Measurements from ENCODE around the gene PARS2. TPM values are rescaled to one million over a fixed set of nuclear protein-coding genes. Genes with fewer than 3 reads are reported as not detected.

PARS2 gene
- polyA plus RNA-seq, 1 donor (not counting 4 experiments of a cell fraction or from before 2014, with no cell fraction given): 3.0 TPM

DNA sequence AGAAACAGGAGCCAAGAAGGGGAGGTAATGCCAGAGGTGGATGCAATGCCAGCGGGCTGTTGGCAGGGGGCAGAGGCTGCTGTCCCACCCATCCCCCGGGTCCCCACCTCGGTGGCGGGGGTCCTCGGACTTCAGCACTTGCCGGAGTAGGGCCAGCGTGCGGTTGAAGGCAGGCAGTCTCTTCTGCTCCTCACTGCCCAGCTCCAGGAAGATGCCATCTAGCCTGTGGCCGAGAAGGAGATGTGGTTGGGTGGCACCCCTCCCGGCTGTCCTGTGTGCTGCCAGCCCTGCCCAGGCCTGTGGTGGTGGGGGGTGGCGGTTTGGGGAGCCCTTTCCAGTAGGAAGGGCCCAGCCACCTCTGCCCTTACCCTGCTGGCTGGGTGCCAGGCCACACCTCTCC lies 23.3 kb upstream of the PARS2 start:
- no peaks in the 10 kb centered on the region for H4K20me1 ChIP-seq (ENCODE audit: control insufficient read depth, extremely low read depth, insufficient read depth, low read length)
- FAIRE-seq: no peak
- H3K4me3 ChIP-seq (ENCODE audit: control insufficient read depth in 2 of 3, extremely low read depth in 1 of 3, insufficient read depth in 2 of 3, low read depth in 1 of 3, low read length in 3 of 3): no peak overlapping the region
- H3K27ac ChIP-seq (ENCODE audit: control insufficient read depth, insufficient read depth, low read length): no peak overlapping the region
- no peaks in the 10 kb centered on the region for H3K9me3 ChIP-seq (ENCODE audit: control insufficient read depth, low read depth, low read length)
- H2AFZ ChIP-seq (ENCODE audit: control insufficient read depth, low read length): no peak overlapping the region
- TF ChIP-seq EZH2 (IDR thresholded peaks at IDR 0.05; ENCODE audit: low read length) (no peak), CTCF (optimal IDR thresholded peaks at IDR 0.05 in 1 of 3, IDR thresholded peaks at IDR 0.05 in 1 of 3, conservative IDR thresholded peaks at IDR 0.05 in 1 of 3; ENCODE audit: extremely low read depth in 1 of 3, insufficient read depth in 2 of 3, low read length in 3 of 3) (no peak)
- dilution Hi-C loops (cut with MboI; ENCODE audit: extremely low pct_ligation_motif_present, low sequenced_read_pairs): no loop called here
- H3K4me2 ChIP-seq (ENCODE audit: control insufficient read depth, extremely low read depth, insufficient read depth, low read depth, low read length): no peak overlapping the region
- no peak for DNase-seq (ENCODE audit: low read depth, low spot score)
- H3K79me2 ChIP-seq (ENCODE audit: control insufficient read depth, insufficient read depth, low read length): no peaks in the 10 kb centered on the region
- no peaks in the 10 kb centered on the region for H3K9me1 ChIP-seq (ENCODE audit: control insufficient read depth, extremely low read depth, insufficient read depth, low read length)
- peaks cover 0 to 4% of the 10 kb centered on the region in 2 experiments for H3K36me3 ChIP-seq (ENCODE audit: control insufficient read depth in 2 of 2, extremely low read depth in 1 of 2, insufficient read depth in 2 of 2, low read length in 2 of 2)
- no peaks in the 10 kb centered on the region for H3K27me3 ChIP-seq (ENCODE audit: control insufficient read depth, extremely low read depth, insufficient read depth, low read length)
- H3K9ac ChIP-seq (ENCODE audit: control insufficient read depth, extremely low read depth, insufficient read depth, low read length): no peak overlapping the region
- H3K4me1 ChIP-seq (ENCODE audit: control insufficient read depth, extremely low read depth, insufficient read depth, low read length): no peaks in the 10 kb centered on the region

DNA sequence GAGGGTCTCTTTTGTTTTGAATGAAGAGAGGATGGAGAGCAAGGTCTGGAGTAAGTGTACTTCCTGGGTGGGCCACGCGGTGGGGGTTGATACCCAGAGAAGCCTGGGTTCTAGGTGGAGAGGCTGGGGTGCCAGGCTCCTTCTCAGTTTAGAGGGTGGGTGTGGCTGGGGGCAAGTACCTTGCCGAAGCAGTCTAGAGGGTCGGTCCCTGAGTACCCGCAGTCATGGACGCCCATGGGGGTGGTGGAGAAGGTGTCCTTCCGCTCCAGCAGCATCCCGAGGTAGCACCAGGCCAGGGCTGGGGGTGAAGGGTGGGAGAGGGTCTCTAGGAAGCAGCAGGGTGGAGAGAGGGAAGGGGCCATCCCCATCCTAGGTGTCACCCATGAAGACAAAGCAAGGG lies 22.5 kb upstream of the PARS2 start:
- Histone ChIP-seq H3K36me3 (ENCODE audit: control insufficient read depth in 2 of 2, extremely low read depth in 1 of 2, insufficient read depth in 2 of 2, low read length in 2 of 2) (peaks cover 0 to 4% of the 10 kb centered on the region in 2 experiments), H3K9ac (ENCODE audit: control insufficient read depth, extremely low read depth, insufficient read depth, low read length) (no peak overlapping the region), H4K20me1 (ENCODE audit: control insufficient read depth, extremely low read depth, insufficient read depth, low read length) (no peaks in the 10 kb centered on the region), H2AFZ (ENCODE audit: control insufficient read depth, low read length) (no peak overlapping the region), H3K4me1 (ENCODE audit: control insufficient read depth, extremely low read depth, insufficient read depth, low read length) (no peaks in the 10 kb centered on the region), H3K9me1 (ENCODE audit: control insufficient read depth, extremely low read depth, insufficient read depth, low read length) (no peaks in the 10 kb centered on the region), H3K9me3 (ENCODE audit: control insufficient read depth, low read depth, low read length) (no peaks in the 10 kb centered on the region), H3K79me2 (ENCODE audit: control insufficient read depth, insufficient read depth, low read length) (no peaks in the 10 kb centered on the region), H3K27ac (ENCODE audit: control insufficient read depth, insufficient read depth, low read length) (no peak overlapping the region), H3K27me3 (ENCODE audit: control insufficient read depth, extremely low read depth, insufficient read depth, low read length) (no peaks in the 10 kb centered on the region), H3K4me2 (ENCODE audit: control insufficient read depth, extremely low read depth, insufficient read depth, low read depth, low read length) (no peak overlapping the region), H3K4me3 (ENCODE audit: control insufficient read depth in 2 of 3, extremely low read depth in 1 of 3, insufficient read depth in 2 of 3, low read depth in 1 of 3, low read length in 3 of 3) (no peak overlapping the region)
- no peak for DNase-seq (ENCODE audit: low read depth, low spot score)
- dilution Hi-C loops (cut with MboI; ENCODE audit: extremely low pct_ligation_motif_present, low sequenced_read_pairs): no loop called here
- FAIRE-seq: no peak
- TF ChIP-seq EZH2 (IDR thresholded peaks at IDR 0.05; ENCODE audit: low read length) (no peak), CTCF (optimal IDR thresholded peaks at IDR 0.05 in 1 of 3, IDR thresholded peaks at IDR 0.05 in 1 of 3, conservative IDR thresholded peaks at IDR 0.05 in 1 of 3; ENCODE audit: extremely low read depth in 1 of 3, insufficient read depth in 2 of 3, low read length in 3 of 3) (no peak)
